GM19324 (cell line): ENCODE results near the gene SIN3B.

Source experiments
- ATAC-seq: cut with Tn5 transposase; IDR thresholded peaks from one replicate; pipeline ENCODE4 v1.9.1; 2021; ENCODE audit warnings: mild to moderate bottlenecking, moderate library complexity; ENCODE audit not compliant: unreplicated experiment, low FRiP score

The SIN3B gene

GRCh38 chr19:16822648-16823047, 6.5 kb upstream of the SIN3B start:
- ATAC-seq, result no peak

DNA sequence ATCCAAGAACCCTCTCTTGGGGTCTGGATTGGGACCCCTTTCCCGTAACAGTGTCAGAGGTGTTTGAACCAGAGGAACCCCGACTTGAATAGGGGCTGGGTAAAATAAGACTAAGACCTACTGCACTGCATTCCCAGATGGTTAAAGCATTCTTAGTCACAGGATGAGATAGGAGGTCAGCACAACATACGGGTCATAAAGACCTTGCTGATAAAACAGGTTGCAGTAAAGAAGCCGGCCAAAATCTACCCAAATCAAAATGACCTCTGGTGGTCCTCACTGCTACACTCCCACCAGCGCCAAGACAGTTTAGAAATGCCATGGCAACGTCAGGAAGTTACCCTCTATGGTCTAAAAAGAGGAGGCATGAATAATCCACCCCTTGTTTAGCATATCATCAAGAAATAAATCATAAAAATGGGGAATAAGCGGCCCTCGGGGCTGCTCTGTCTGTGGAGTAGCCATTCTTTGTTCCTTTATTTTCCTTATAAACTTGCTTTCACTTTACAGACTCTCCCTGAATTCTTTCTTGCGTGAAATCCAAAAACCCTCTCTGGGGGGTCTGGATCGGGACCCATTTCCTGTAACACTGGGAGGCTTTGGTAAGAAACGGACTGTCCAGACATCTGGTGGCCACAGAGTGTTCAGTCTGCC, 4.4 kb upstream of the SIN3B start:
- no peak for ATAC-seq

DNA sequence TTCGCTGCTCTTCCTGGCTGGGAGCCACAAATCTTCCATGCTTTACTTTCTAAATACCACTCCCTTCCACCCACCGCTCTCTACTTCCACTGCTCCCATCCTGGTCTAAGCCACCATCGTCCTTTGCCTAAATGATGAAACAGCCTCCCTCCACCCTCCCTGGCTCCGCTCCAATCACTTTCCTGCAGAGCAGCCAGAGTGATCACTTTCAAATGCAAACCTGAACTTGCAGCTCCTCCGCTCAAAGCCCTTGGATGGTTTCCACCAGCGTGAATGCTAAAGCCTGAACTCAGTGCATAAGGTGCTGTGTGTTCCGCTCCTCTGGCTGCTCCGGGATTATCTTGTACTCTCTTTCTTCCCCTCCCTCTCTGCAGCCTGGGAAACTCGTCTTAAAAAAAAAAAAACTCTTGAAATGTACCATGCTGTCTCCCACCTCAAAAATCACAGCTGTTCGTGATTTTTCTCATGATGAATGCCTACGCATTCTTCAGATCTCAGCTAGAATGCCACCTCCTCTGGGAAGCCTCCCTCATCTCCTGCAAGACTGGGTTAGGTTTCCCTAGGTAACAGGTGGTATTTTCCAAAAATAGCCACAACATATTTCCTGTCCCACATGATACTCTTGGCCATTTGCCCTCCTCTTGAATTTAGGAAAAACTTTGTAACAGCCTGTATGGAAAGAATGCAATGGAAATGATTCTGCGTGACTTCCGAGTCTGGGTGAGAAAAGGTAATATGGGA, 3.7 kb upstream of the SIN3B start:
- ATAC-seq, result no peak

- ATAC-seq, result no peak
These were observed 658 bp downstream of the SIN3B start for GRCh38 chr19:16829822-16830289.

GRCh38 chr19:16830679-16831078, 1.5 kb downstream of the SIN3B start:
- no peak for ATAC-seq

- ATAC-seq, result no peak
These were observed 2.3 kb downstream of the SIN3B start for GRCh38 chr19:16831531-16831930.

DNA sequence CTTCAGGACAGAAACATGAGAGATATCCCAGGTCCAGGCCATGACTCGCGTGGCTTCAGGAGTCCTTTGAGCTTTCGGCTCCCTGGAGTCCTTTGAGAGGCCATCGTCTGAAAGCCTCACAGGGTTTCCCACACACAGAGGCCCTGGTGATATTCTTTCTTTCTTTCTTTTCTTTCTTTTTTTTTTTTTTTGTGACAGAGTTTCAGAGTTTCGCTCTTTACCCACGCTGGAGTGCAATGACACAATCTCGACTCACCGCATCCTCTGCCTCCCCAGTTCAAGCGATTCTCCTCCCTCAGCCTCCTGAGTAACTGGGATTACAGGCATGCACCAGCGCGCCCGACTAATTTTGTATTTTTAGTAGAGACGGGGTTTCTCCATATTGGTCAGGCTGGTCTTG, 5.5 kb downstream of the SIN3B start:
- no peak for ATAC-seq

DNA sequence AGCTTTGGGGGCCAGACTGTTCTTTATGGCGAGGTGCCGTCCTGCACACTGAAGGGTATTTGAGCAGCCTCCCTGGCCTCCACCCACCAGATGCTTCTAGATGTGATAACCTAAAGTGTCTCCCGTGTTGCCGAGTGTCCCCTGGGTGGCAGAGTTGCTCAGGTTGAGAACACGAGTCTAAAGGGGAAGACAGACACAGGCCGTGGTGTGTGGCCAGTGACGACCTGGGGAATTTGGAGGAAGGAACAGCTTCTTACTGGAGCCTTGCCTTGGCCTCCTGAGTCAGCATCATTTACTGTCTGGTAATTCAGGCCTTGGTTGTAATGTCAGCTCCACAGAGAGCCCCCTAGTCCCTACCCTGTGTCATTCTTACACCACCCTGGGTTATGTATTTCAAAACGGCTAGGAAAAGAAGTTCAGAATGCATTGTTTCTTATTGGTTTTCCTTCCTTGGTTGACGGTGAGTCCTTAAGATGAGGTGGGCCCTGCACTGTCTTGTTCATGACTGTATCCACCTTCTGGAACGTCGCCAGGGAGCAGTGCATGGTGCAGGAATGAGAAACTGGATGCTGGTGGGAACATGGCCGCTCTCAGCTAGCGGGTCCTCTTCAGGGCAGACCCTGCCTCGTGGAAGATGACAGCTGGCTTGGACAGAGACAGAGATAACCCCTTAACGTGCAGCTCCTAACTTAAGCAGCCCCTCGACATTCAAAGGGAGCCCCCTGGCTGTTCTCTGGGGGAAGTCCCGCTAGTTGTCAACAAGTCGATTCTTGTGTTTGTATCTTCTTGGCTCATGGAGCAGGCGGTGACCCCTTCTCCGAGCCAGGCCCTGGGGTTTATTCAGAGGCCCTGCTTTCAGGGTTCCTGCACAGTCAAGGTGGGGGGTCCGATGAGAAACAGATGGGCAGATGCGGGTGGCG, 7.2 kb downstream of the SIN3B start:
- no peak for ATAC-seq

DNA sequence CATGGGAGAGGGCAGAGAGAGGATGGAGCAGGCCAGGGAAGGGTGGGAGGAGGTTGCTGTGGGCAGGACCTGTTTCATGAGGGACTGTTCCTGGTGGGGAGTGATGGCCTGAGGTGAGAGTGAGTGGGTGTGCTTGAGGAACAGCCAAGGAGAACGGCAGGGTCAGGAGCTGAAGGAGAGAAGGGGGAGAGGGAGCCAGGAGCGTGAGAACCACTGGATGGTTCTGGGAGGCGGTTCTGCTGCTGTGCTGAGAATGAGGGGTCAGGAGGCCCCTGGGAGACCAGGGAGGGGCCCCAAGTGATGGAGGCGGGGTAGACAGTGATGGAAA, 7.8 kb downstream of the SIN3B start:
- ATAC-seq, result no peak

GRCh38 chr19:16841391-16841926, 12.3 kb downstream of the SIN3B start:
- no peak for ATAC-seq

- ATAC-seq, result no peak
These were observed 17.7 kb downstream of the SIN3B start for GRCh38 chr19:16846901-16847300.

DNA sequence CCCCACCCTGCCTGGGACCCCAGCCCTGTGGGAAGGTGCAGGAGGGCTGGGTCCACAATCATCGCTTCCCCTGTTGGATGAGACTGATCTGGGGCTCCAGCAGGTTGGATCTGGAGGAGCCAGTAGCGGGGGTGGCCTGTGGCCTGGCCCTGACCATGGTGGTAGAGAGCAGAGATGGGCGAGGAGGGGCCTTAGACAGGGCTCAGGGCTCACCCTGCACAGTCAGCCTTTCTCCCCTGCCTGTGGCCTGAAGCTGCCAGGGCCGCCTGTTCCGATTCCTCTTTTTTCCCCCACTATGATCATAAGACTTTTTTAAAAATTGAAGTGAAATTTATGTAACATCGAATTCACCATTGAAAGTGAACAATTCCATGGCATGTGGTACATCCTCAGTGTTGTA, 18.2 kb downstream of the SIN3B start:
- ATAC-seq, result no peak

- ATAC-seq, result no peak
These were observed 20.0 kb downstream of the SIN3B start for GRCh38 chr19:16849168-16849567.

DNA sequence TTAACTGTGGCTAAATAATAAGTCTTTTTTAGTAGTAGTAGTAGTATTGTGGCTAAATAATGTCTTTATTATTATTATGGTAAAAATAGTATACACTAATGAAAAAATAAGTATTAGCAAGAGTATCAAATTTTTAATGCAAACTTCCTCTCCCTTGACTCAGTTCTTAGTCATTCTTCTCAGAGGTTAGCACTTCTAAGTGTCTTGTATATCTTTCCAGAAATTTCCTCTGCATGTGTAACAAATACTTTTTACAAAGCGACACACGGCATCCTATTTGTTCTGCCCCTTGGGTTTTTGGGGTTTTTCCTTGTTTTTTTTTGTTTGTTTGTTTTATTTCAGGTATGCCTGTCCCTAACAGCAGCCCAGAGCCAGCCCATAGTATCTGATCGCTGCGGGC, 20.9 kb downstream of the SIN3B start:
- no peak for ATAC-seq

- ATAC-seq, result no peak
These were observed 22.0 kb downstream of the SIN3B start for GRCh38 chr19:16851031-16851712.

DNA sequence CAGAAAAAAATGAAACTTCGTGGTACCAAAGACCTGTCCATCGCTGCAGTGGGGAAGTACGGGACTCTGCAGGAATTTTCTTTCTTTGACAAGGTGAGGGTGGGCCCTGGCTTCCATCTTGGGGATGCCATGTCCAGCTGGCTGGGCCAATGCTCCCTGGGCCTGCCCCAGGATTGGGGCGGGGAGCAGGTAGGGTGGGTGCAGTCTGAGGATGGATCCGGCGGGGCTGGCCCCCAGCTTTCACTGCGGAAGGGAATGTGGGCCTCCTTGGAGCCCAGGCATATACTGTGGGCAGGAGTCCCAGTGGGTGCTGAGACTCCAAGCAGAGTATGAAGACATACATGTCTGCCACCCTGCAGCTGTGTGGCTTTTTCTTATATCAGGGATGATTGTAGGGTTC, 23.9 kb downstream of the SIN3B start:
- ATAC-seq, result no peak

- no peak for ATAC-seq
These were observed 26.9 kb downstream of the SIN3B start for GRCh38 chr19:16856091-16856490.

DNA sequence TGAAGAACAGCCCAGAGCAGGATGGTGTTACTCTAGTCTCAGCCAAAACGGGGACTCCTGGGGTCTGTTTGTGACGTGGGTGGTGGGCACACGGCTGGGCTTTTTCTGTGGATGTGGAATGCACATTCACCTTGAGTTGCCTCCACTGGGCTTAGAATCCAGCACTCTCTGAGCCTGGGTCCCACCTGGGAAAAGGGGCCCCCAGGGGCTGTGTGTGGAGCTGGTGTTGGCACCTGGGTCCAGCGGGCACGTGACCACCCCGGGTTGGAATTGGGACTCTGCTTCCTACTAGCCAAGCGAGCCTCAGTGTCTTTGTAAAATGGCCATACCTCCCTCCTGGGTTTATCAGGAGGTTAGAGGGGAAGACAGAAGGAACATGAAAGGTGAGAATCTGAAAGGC, 30.4 kb downstream of the SIN3B start:
- ATAC-seq, result no peak

DNA sequence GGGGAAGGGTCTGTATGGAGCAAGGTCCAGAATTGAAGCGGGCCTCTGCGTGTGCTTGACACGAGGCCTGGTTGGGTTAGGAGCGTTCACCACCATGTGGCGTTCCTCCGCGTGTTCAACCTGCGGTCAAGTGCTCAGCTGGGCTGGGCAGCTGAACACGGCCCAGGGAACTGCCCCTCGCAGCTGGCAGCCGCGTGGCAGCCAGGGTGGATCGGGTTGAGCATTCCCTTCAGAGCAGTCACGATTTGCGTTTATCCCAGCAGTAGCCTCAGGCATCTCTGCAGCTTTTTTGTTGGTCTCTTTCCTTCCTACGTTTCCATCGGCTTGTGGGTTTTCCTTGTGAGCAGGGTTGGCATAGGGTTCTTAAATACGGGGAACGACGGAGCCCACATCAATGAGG, 30.9 kb downstream of the SIN3B start:
- ATAC-seq, result no peak

DNA sequence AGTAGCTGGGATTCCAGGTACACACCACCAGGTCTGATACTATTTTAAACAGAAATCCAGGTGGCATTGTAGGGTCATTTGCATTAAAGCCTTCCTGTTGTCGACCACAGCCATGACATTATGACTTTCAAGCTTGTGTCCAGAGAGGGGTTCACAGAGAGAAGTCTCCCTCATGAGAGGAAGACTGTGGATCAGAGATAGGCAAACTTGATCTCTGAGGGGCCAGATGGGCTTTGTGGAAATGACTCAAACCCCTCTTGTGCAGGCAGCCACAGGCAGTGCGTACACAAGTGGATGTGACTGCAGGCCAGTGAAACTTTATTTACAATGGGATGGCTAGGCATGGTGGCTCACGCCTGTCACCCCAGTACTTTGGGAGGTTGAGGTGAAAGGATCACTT, 31.8 kb downstream of the SIN3B start:
- ATAC-seq, result no peak

GRCh38 chr19:16861834-16862233, 32.6 kb downstream of the SIN3B start:
- no peak for ATAC-seq
